ENCODE data around the gene ZIC5.

The ZIC5 gene

GRCh38 chr13:99974296-99974938, 2.9 kb upstream of the ZIC5 start:
- no peak for TF ChIP-seq CTCF (IDR thresholded peaks at IDR 0.05; ENCODE audit: insufficient read depth, low read length, poor library complexity, severe bottlenecking)
- Histone ChIP-seq H3K4me3 (replicated peaks; ENCODE audit: low read depth, low read length) (no peak overlapping the region), H3K27me3 (replicated peaks; ENCODE audit: control insufficient read depth, insufficient read depth, low read length) (peaks cover 4% of the 10 kb centered on the region), H3K36me3 (ENCODE audit: control insufficient read depth, insufficient read depth, low read length) (no peaks in the 10 kb centered on the region)
- no peak for DNase-seq (ENCODE audit: extremely low read depth, insufficient read length)

- TF ChIP-seq CTCF (IDR thresholded peaks at IDR 0.05; ENCODE audit: insufficient read depth, low read length, poor library complexity, severe bottlenecking) = no peak
- no peaks in the 10 kb centered on the region for H3K36me3 ChIP-seq (ENCODE audit: control insufficient read depth, insufficient read depth, low read length)
- H3K4me3 ChIP-seq (replicated peaks; ENCODE audit: low read depth, low read length) = no peak overlapping the region
- peaks cover 4% of the 10 kb centered on the region for H3K27me3 ChIP-seq (replicated peaks; ENCODE audit: control insufficient read depth, insufficient read depth, low read length)
- no peak for DNase-seq (ENCODE audit: extremely low read depth, insufficient read length)
Measured at GRCh38 chr13:99973808-99974185, 2.2 kb upstream of the ZIC5 start.

- DNase-seq (ENCODE audit: extremely low read depth, insufficient read length) = no peak
- TF ChIP-seq CTCF (IDR thresholded peaks at IDR 0.05; ENCODE audit: insufficient read depth, low read length, poor library complexity, severe bottlenecking) = no peak
- no peak overlapping the region for H3K4me3 ChIP-seq (replicated peaks; ENCODE audit: low read depth, low read length)
- H3K27me3 ChIP-seq (replicated peaks; ENCODE audit: control insufficient read depth, insufficient read depth, low read length) = peaks cover 4% of the 10 kb centered on the region
- no peaks in the 10 kb centered on the region for H3K36me3 ChIP-seq (ENCODE audit: control insufficient read depth, insufficient read depth, low read length)
Measured at GRCh38 chr13:99973163-99973807, 1.7 kb upstream of the ZIC5 start.

- Histone ChIP-seq H3K27me3 (replicated peaks; ENCODE audit: control insufficient read depth, insufficient read depth, low read length) (peaks cover 4% of the 10 kb centered on the region), H3K4me3 (replicated peaks; ENCODE audit: low read depth, low read length) (no peak overlapping the region), H3K36me3 (ENCODE audit: control insufficient read depth, insufficient read depth, low read length) (no peaks in the 10 kb centered on the region)
- no peak for TF ChIP-seq CTCF (IDR thresholded peaks at IDR 0.05; ENCODE audit: insufficient read depth, low read length, poor library complexity, severe bottlenecking)
- DNase-seq (ENCODE audit: extremely low read depth, insufficient read length) = no peak
Measured at GRCh38 chr13:99972190-99972731, 694 bp upstream of the ZIC5 start.

- Histone ChIP-seq H3K36me3 (ENCODE audit: control insufficient read depth, insufficient read depth, low read length) (no peaks in the 10 kb centered on the region), H3K27me3 (replicated peaks; ENCODE audit: control insufficient read depth, insufficient read depth, low read length) (peaks cover 4% of the 10 kb centered on the region), H3K4me3 (replicated peaks; ENCODE audit: low read depth, low read length) (no peak overlapping the region)
- TF ChIP-seq CTCF (IDR thresholded peaks at IDR 0.05; ENCODE audit: insufficient read depth, low read length, poor library complexity, severe bottlenecking) = no peak
- DNase-seq (ENCODE audit: extremely low read depth, insufficient read length) = no peak
Measured at GRCh38 chr13:99970651-99971575, 654 bp downstream of the ZIC5 start.

All from GM06990 (cell line).